Stimulated activated CD4-positive, alpha-beta T cell treated with anti-CD3 and anti-CD28 coated beads, Interleukin-12 subunit alpha, Interleukin-12 subunit beta, amount 100 ng/mL, for 24 hours (primary cell): ENCODE measurements around the gene RAB24.
"Not testable (repeated sequence)": the region's sequence is repeated elsewhere in the genome, so short reads cannot be mapped to it uniquely, and the experiment has no call there.

Source experiments
- DNase-seq, 2 experiments: peaks; one replicate each; pipeline ENCODE4 v3.0.0-alpha.2; 2020; ENCODE audit warnings: low read depth in 2 of 2

Gene RAB24

DNA sequence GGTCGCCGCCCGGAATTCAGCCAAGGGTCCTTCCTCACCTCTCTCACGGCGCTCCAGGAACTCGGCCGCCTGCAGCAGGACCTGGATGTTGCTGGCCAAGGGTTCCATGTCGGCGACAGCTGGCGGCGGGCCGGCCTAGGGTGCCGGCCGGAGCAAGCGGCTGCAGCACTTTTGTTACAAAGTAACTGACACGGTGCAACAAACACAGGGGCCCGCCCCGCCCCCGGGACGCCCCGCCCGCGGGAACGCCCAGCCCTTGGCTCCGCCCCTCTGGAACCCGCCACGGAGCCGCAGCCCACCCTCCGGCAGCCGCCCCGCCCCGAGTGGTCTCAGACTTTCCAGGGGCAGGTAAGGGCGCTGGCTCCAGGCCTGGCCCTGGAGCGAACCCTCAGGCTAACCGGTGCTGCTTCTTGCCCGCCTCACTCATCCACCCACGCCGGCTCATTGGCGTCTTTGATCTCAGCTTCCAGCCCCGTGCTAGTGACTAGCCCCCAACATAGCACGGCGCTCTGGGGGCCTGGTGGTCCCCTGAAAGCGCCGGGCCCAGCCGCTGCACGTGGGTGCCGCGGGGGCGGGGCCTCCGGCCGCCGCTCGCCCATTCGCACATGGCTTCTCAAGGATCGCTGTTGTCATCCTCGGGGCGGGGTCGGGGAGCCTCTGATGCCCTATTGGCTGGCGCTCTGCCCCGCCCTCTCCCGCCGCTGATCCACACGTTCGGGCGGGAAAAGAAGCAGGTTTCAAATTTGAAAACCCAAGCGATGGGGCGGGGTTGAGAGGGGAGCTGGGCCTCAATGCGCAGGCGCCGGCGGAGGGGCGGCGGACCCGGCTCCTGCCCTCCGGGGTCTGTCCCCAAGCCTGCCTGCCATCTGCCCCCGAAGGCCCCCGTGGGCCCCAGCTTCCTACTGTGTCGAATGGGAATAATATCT, 8.5 kb upstream of the RAB24 start, which contains the start of gene MXD3:
MXD3 (minus strand) TSS at position 176 of the 926 bp plus-strand sequence; CDS start at position 108, 68 bp downstream.
- peak; percentile 89 to 98 for DNase-seq

DNA sequence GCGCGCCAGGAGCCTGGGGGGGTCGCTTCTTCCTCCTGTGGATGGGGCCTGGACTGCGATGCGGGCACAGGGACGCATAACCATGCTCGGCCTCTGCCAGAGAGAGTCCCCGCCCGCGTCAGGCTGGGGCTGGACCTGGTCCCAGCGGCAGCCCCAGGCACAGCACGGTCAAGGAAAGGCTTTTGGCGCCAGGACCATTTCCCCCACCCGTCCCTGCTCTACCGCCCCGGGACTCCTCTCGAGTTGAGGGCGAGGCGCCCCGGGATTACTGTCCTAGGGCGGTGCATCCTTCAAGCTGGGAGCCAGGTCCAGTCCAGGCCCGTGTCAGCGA, 7.8 kb upstream of the RAB24 start:
- DNase-seq = no peak

DNA sequence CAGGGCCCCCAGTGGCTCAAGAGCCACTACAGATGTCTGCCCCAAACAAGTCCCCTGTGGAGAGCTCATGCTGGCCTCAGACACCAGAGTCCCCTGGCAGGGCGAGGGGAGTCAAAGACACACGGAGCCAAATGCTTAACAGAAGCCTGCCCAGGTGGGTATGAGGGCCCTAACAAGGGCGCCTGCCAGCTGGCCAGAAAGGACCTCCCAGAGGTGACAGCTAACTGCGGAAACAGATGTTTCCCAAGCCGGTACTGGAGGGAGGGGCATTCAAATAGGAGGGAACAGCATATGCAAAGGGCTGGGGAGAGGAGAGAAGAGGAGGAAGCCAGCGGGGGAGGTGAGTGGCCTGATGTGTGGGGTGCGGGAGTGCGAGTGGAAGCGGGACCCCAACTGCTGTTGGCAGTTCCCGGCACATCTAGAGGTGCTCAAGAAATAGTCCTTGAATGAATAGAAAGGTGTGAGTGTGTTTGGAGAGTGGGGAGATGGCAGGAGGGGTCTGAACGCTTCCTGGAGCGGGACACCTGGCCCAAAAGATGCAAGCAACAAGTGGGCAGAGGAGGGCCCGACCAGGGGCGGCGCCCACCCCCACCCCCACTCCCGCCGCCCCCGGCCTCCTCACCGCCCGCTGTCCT, 7.4 kb upstream of the RAB24 start:
- DNase-seq = no peak

DNA sequence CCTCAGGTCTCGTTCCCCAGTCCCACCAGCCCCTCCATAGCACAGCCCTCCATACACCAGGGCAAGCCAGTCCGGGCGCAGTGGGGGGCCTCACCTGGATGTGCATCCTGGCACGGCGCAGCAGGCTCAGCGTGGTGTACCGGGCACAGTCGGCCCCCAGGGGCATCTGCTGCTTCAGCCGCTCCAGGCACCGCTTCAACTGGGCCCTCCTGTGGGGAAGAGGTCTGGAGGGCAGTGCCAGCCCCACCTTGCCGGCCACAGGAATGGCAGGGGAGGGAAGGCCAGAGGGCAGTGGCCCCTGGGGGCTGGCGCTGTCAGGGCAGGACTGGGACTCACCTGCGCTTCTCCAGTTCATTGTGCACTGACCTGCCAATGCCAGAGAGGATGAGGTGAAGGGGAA, 6.8 kb upstream of the RAB24 start:
- no peak for DNase-seq

DNA sequence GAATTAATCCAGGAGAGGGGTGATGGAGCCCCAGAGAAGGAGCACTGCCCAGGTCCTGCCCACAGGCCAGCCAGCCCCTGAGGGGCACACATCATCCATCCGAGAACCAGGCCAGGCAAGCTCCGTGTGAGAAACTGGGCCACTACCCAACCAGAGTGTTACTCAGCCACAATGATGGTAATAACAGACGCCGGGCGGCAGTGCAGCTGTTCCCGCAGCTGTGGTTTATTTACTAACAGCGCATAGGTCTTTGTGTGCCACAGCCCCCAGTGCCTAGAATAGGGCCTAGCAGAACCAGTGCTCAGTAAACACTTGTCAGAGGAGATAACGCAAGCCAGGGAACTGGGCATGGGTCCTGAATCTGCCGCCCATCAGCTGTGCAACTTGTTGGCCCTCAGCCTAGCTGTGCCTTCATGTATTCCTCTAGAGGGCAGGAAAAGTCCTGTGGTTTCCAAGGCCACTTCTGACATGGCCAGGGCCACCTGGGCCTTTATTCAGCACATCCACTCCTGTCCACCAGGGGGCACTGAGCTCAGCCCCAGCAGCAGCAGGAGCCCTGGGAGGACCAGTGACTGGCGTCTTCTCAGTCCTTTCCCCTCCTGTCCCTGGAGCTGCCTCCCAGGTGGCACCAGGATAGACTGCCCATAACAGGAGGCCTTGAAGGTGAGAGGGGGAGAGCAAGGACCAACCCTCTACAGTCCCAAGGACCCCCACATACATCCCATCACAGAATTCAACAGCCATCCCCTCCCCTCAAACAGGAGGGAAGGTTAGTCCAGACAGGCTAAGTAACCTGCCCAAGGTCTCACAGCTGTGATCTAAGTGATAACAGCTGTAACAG, 6.1 kb upstream of the RAB24 start:
- DNase-seq = peak; percentile 51 to 64

DNA sequence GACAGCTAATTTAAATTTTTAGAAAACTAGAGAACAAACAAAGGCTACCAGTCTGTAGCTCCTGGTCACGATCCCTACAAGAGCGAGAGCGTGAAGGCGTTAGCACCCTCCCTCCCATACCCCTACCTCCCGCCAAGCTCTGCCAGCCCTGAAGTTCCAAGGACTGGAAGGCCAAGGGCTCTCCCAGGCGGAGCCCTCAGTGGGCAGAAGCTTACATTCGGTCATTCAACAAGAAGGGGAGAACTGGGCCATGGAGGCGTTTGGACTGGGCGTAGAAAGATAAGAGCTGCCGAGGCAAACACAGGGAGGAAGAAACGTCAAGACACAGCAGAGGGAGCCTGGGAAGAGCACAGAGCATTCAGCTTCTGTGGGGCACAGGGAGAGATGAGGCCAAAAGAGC, 5.2 kb upstream of the RAB24 start:
- no peak for DNase-seq

DNA sequence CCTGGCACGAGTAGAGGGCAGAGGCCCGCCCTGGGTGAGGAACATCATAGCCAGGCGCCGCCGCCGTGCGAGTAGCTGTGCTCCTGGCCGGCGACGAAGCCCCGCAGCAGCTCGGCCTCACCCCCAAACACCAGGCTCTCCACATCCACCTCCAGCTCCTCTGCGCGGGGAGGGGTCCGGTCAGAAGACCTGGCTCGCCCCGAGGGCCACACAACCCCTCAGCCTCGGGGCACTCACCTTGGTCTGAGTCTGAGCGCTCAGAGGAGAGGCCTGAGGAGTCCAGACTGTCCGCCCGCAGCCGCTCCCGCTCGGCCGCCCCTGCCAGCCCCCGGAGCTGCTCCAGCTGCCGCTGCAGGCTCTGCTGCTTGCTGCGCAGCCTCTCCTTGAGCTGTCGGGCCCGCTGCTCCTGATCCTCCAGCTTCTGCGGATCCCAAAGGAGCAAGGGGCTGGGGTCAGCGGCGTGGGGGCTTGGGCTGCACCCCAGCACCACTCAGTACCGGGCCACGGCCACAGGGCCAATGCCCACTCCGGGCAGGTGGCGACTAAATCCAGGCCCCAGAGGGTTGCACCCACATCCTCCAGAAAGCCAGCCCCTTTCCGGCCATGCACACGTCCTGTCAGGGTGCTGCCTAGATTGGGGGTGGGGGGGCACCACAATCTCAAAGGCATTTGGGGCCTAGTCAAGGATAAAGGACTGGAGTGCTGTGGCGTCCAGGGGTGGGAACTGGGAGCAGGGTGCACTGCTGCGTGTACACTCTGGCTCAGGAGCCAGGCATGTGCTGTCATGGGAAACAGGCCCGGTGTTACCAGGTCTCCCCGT, 4.2 kb upstream of the RAB24 start:
- DNase-seq = no peak

DNA sequence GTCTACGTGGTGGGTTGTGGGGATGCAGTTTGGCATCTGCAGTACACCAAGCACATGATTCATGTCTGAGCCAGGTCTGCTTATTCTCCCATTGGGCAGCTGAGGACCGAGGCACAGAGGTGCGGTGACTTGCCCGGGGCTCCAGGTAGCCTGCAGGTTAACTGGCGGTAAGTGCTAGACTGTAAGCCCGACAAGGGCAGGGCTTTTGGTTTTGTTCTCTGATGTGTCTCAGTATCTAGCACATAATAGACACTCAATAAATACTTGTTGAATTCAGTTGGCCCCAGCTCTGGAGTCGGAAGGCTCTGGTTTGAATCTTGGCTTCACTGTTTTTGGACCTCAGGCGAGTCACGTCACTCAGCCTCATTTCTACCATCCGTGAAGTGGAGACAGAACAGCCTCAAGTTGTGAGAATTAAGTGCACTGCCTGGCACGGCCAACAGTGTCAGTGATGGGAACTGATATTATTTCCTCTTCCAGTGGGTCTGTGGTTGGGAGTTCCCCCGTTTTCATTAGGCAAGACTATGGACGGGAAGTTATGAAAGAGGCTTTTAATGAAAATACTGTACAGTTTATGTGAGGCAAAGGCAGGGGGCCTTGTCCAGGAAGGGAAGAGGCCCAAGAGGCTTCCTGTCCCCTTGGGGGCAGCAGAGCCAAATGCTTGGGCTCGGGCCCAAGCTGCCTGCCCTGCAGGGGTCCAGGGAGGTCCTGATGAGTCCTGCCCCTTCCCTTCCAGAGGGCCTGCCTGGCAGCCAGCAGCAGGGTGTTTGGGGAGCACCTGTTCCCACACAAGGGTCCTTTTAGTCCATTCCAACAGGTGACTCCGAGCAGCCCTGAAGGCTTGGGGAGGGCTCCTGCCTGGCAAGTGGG, 3.4 kb upstream of the RAB24 start:
- no peak for DNase-seq

DNA sequence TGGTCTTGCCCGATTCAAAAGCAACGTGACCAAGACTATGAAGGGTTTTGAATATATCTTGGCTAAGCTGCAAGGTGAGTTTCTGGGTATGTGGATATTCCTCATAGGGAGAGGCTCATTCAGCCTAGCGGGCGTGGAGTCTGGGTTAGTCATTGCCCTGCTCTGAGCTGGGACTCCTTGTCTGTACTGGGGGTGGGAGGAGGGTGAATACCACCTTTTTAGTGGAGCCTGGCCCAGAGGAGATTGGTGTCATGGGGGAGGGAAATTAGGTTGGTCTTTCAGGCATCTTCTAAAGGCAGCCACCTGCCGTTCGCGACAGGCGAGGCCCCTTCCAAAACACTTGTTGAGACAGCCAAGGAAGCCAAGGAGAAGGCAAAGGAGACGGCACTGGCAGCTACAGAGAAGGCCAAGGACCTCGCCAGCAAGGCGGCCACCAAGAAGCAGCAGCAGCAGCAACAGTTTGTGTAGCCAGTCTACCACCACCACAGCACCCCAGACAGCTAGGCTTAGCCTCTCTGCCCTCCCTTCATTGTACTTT, 2.7 kb upstream of the RAB24 start:
- DNase-seq = not testable (repeated sequence)

DNA sequence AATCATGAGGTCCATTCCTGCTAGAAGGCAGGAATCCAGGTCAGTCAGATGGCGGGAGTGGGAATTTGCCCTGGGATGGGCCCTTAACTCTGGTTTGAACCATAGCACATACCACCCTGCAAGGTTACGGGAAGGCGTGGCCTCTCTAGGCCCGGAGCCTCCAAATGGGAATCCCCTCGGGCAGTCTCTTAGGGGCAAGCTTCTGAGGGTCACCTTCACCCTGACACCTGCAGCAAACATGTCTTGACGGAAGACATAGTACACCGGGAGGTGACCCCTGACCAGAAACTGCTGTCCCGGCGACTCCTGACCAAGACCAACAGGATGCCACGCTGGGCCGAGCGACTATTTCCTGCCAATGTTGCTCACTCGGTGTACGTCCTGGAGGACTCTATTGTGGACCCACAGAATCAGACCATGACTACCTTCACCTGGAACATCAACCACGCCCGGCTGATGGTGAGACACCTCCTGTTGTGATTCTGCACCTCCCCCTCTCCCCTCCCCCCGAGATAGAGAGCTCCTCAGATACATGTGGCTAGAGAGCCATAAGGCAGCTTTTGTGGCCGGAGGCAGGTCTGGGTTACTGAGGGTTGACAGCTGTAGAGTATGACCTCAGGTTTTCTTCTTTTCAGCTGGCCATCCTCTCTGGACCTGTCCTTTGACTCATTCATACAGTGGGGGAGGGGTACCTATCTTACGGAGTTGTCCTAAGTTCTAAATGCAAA, 1.0 kb upstream of the RAB24 start:
- DNase-seq = no peak

DNA sequence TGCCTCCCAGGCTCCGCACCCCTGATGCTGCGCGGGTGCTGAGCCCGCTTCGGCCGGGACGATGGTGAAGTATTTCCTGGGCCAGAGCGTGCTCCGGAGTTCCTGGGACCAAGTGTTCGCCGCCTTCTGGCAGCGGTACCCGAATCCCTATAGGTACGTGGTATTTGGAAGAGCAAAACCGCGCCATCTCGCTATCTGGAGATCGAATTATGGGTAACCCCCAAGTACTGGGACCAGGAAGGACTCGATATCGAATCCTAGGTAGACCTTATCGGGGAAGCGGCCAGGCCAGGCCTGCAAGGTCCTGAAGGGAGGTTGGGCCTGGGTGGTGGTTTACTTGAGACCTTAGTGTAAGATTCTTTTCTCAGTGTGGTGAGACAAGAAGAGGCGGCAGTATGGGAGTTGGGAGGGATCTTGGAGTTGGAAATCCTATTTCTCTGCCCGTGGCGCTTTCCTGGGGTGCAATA, 439 bp upstream of the RAB24 start:
- no peak for DNase-seq

DNA sequence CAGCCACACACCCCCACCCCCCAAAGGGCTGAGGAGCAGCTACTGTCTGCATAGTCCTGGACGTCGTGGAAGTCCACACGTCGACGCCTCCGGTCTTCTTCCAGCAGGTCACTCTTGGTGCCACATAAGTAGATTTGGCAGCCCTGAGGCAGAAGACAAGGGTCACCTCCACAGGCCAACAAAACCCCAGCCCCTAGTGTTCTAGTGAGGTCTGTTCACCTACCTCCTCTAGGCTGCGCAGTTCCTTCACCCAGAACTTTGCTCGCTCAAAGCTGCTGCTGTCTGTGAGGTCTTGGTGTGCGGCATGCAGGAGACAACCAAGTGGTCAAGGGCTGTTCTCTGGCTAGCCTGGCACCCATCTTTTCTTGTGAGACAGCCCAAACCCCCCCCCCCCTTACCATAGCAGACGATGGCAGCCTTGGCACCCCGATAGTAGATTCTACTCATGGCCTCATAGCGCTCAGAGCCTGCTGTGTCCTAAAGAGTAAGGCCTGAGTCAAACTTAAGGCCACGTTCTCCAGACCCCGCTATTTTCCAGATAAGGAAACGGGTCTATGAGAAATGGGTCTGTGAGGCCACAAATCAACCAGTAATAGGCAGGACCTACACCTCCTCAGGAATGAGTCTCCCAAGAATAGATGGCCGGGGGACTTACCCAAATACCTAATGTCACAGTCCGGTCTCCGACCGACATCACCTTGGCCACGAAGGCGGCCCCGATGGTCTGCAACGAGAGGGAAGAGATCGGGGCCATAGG, 987 bp downstream of the RAB24 start:
- no peak for DNase-seq

DNA sequence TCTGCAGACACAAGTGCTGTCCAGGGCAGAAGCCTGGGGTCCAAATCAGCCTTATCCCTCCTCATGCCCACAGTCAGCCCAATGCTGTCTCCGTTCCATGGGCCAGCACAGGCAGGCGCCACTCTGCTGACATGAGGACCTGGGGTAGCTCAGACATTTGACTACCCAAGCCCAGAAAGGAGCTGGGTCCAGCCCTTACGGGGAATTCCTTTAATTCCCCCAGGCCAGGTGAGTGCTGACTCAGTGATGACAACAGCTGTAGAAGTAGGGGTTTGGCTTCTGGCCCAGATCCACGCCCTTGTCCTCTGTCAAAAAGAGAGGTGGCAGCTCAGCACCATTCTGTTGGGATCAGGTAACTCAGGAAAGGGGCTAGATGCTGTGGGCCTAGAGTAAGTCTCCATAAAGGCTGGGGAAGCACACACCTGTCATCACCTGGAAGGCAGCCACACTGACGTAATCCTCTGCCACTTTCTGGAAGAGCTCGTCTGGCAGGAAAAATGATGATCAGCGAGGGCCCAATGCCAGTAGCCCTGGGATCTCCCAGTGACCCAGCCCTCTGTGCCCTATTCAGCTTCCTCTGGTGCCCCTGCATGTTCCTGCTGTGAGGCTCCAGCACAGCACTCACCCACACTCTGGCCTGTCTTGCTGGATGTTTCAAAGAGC, 1.9 kb downstream of the RAB24 start:
- no peak for DNase-seq

DNA sequence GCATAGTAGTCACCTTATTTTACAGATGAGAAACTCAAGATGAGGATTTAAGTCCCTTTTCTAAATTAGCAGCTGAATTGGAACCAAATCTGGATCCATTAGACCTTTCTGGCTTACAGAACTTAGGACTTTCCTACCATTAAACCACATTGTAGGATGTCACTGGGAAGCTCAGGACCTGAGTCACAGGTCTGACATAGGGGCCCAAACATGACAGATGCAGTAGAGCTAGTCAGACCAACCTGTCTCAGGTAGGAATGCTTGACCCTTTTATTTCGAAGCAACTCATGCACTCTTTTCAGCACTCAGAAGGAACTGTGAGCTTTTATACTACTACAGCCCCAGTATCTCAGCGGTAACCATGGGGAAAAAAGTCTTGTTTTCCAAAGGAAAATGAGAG, 2.6 kb downstream of the RAB24 start:
- no peak for DNase-seq

DNA sequence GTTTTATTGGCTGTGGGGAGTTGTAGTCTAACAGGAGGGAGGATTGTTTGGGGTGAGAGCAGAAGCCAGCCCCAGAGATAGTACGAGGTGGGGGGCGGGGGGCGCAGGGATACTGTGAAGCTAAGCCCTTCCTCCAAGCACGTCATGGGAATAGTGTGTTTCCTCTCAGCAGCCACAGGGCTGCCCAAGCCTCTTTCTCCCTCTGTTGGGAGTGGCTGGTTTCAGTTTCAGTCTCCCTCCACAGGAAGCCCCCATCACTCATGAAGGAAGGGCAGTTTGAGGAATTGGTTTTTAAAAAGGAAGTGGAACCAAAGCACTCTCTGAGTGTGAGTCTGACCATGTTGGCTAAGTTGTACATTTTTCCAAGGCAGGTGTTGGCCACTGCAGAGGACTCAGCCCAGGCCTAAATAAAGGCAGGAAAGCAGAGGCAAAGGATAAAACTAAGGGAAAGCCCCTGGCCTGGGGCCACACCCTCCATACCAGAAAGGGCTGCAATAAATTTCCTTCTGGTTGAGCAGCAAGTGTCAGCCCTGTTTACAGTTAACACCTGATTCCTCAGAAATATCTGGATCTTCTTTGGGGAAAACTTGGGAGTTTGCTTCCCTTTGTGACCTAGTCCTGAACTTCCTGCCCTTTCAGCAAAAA, 3.2 kb downstream of the RAB24 start:
- no peak for DNase-seq

DNA sequence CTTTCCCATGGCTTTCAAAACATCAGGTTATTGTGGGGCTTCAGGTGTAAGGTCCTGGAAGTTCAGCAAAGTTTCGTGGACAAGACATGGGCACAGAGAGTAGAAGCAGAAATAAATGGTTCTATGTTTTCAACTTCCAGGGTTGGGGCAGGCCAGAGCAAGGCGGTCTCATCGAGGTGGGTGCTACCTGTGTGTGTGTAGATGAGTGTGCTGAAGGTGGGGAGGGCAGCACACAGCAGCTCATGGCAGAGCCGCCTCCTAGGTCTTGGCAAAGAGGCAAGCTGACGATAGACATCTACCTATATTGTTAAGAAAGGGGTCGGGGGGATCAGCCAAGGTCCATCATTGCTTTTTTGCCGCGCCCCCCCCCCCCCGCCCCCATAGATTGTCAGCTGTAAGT, 3.8 kb downstream of the RAB24 start:
- no peak for DNase-seq

DNA sequence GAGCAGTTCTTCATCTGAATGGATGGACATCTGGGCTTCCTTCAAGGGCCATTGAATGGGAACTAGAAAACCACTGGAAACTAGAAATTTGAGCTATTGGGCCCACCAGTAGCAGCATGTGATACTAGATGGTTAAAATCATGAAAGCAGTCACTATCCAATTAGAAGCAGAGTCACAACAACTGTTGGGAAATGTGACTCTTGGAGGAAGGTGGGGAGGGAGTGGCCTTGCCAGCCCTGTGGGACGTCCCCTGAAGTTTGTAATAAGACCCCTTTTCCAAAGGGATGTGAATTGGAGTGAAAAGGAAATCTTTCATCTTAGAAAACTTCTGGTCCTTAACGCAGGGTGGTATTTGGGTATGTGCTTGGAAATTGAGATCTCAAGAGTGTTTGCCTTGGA, 5.6 kb downstream of the RAB24 start:
- DNase-seq = no peak

DNA sequence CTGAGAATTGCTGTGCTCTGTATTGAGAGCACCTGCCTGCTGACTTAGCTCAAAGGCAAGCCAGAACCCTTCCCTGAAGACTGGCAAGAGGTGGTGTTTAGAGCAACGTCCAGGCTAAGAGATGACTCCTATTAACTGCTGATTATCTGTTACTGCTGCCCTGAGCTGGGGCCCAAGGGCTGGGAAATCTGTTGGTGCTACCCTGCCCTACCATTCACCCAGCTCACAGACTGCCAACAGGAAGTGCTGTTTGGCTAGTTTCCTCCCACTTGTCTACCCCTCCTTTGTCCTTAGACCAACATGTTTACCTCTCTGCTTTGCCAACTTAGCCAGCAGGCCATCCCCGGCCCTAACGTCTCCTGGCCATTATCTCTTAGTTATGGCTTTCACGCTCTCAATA, 6.9 kb downstream of the RAB24 start:
- DNase-seq = no peak
